GM12872 (cell line): Measurements from ENCODE around the gene CENPS.
A peak's percentile ranks its signal among the peaks of the same experiment; 100 is the strongest.

ENCODE experiments used
- TF ChIP-seq, protein P1 (sequence below): IDR thresholded peaks from 3 replicates; pipeline ENCODE4 v1.5.1; 2011; ENCODE audit warnings: low read depth, mild to moderate bottlenecking, low read length, moderate library complexity; ENCODE audit not compliant: insufficient read depth

The CENPS gene

DNA sequence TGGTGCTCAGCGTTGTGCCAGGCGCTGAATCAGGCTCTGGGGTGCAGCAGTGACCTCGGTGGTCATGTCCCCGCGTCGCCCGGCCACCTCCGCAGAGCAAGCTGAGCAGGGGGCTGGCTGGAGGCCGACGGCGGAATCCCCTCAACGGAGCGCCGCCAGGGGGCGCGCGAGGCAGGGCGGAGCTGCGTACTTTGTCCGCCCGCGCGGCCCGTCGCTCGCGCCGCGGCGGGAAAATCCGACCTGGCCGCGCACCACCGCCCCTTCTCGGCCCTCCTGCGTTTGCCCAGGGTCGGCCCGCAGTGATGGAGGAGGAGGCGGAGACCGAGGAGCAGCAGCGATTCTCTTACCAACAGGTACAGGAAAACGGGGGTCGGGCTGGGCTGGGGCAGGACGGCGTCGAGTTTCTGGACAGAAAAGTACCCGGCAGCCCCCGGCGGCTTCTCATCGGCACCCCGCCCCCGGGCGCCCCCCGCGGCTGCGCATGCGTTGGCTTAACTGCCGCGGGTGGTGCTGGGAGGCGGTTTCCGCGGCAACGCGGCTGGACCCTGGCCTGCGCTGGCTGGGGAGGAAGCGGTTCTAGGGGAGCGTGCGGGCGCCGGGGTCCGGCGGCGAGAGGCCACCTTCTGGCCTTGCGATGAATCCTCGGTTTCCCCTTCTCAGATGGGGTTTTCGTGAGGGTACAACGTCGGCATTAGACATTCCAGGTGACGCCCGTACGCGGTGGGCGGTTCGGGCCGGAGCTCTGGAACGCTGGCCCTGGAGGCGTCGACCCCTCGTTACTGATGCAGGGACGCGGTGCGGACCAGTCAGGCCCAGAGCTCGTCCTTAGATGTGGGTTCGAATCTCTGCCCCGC, at the start of gene CENPS:
Gene CENPS (plus strand): TSS at position 218 of the 854 bp plus-strand sequence. CDS start 85 bp downstream, at position 303.
- TF ChIP-seq, protein P1, sequence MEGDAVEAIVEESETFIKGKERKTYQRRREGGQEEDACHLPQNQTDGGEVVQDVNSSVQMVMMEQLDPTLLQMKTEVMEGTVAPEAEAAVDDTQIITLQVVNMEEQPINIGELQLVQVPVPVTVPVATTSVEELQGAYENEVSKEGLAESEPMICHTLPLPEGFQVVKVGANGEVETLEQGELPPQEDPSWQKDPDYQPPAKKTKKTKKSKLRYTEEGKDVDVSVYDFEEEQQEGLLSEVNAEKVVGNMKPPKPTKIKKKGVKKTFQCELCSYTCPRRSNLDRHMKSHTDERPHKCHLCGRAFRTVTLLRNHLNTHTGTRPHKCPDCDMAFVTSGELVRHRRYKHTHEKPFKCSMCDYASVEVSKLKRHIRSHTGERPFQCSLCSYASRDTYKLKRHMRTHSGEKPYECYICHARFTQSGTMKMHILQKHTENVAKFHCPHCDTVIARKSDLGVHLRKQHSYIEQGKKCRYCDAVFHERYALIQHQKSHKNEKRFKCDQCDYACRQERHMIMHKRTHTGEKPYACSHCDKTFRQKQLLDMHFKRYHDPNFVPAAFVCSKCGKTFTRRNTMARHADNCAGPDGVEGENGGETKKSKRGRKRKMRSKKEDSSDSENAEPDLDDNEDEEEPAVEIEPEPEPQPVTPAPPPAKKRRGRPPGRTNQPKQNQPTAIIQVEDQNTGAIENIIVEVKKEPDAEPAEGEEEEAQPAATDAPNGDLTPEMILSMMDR = peak; percentile 92

- TF ChIP-seq, protein P1 = no peak
These were observed 49.5 kb upstream of the CENPS start for GRCh38 chr1:10380594-10381275.

- TF ChIP-seq, protein P1 = no peak
These were observed 46.6 kb upstream of the CENPS start for GRCh38 chr1:10383630-10384029.

DNA sequence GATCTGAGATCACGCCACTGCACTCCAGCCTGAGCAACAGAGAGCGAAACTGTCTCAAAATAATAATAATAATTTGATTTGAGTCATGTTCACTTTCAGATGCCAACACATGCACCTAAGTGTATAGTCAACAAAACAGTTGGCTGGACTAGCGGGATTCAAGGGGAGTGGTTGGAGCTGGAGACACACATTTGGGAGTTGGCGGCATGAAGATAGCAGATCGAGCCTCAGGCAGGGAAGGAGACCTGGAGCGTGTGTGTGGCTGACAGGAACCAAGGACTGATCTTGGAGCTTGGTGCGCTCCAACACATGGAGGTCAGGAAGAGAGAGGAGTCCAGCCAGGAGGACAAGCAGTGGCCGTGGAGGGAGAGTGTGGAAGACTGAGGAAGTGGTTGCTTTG, 46.0 kb upstream of the CENPS start:
- TF ChIP-seq, protein P1 = no peak

DNA sequence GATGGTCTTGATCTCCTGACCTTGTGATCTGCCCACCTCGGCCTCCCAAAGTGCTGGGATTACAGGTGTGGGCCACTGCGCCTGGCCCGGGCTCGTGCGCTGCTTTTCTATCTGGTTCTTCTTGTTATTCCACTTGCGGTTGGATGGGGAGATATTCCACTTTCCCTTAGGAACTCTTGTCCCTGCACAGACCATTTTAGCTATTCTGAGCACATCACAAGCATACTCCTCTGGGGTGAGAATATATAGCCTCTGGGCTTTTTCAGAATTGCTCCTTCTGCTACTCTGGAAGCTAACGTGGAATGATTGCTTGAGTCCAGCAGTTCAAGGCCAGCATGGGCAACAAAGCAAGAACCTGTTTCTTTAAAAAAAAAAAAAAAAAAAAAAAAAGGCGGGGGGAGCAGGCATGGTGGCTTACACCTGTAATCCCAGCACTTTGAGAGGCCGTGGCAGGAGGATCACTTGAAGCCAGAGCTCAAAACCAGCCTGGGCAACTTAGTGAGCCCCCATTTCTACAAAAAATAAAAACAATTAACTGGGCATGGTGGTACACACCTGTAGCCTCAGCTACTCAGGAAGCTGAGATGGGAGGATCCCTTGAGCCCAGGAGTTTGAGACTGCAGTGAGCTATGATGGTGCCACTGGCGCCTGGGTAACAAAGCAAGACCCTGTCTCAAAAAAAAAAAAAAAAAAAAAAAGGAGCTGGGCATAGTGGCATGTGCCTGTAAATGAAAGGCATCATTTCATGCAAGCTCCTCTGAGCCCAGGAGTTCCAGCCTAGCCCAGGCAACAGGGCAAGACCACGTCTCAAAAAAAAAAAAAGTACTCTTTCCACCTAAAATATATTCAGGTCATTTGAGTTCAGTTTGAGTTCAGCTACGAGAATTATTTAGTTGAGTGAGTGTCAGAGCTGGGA, 43.2 kb upstream of the CENPS start:
- TF ChIP-seq, protein P1 = no peak

- TF ChIP-seq, protein P1 = no peak
These were observed 42.4 kb upstream of the CENPS start for GRCh38 chr1:10387677-10388386.

GRCh38 chr1:10388387-10388715, 41.9 kb upstream of the CENPS start:
- TF ChIP-seq, protein P1 = no peak
